HAP-1 (cell line): Measurements from ENCODE around the gene ZNF618.

Experiments
- DNase-seq, 2 experiments: peaks; one replicate each; pipeline ENCODE4 v3.0.0-alpha.2; 2016 to 2020; ENCODE audit warnings: low spot score in 2 of 2
- H3K27me3 ChIP-seq: fragments of 250-450 bp; sonication (Bioruptor Pico); 2 replicates; pipeline ENCODE4 v1.5.1; 2020; ENCODE audit warnings: low read depth, mild to moderate bottlenecking, moderate library complexity
- H3K36me3 ChIP-seq: fragments of 250-450 bp; sonication (Bioruptor Pico); replicated peaks from 2 replicates; pipeline ENCODE4 v1.5.1; 2020; ENCODE audit warnings: mild to moderate bottlenecking
- H3K4me1 ChIP-seq: fragments of 250-450 bp; sonication (Bioruptor Pico); 2 replicates; pipeline ENCODE4 v1.5.1; 2020; ENCODE audit warnings: mild to moderate bottlenecking
- H3K4me3 ChIP-seq: fragments of 250-450 bp; sonication (Bioruptor Pico); 2 replicates; pipeline ENCODE4 v1.5.1; 2020; ENCODE audit warnings: mild to moderate bottlenecking, moderate library complexity
- H3K9me3 ChIP-seq: fragments of 250-450 bp; sonication (Bioruptor Pico); 2 replicates; pipeline ENCODE4 v1.5.1; 2020; ENCODE audit warnings: mild to moderate bottlenecking, moderate library complexity
- in situ Hi-C: fragments of 300-500 bp; cut with MboI; formaldehyde crosslinking; loops from 3 replicates; pipeline ENCODE4 v1.14.3; 2020; ENCODE audit warnings: low sequenced_read_pairs, inconsistent platforms, mixed read lengths

ZNF618 gene

GRCh38 chr9:114083666-114084065 is 207.6 kb downstream of the ZNF618 start:
- H3K36me3 ChIP-seq, result no peaks in the 10 kb centered on the region
- in situ Hi-C loops, result no loop called here

GRCh38 chr9:114084282-114085073 is 208.4 kb downstream of the ZNF618 start:
- Histone ChIP-seq H3K9me3 (no peaks in the 10 kb centered on the region), H3K4me3 (no peak overlapping the region), H3K4me1 (no peaks in the 10 kb centered on the region), H3K27me3 (no peaks in the 10 kb centered on the region), H3K36me3 (no peaks in the 10 kb centered on the region)
- DNase-seq, result no peak
- in situ Hi-C loops, result no loop called here

More at GRCh38 chr9:114083666-114084065, 207.6 kb downstream of the ZNF618 start:
- Histone ChIP-seq H3K4me3 (no peak overlapping the region), H3K9me3 (no peaks in the 10 kb centered on the region), H3K27me3 (no peaks in the 10 kb centered on the region), H3K4me1 (no peaks in the 10 kb centered on the region)
- DNase-seq, result no peak

- DNase-seq, result no peak
- no peaks in the 10 kb centered on the region for H3K27me3 ChIP-seq
- no peak overlapping the region for H3K4me3 ChIP-seq
- in situ Hi-C loops, result no loop called here
- no peaks in the 10 kb centered on the region for H3K4me1 ChIP-seq
- no peaks in the 10 kb centered on the region for H3K9me3 ChIP-seq
- no peaks in the 10 kb centered on the region for H3K36me3 ChIP-seq
Measured at GRCh38 chr9:114085387-114085789, 209.3 kb downstream of the ZNF618 start.

GRCh38 chr9:114086009-114086408 is 209.9 kb downstream of the ZNF618 start:
- no peaks in the 10 kb centered on the region for H3K36me3 ChIP-seq
- H3K27me3 ChIP-seq, result no peaks in the 10 kb centered on the region
- H3K9me3 ChIP-seq, result no peaks in the 10 kb centered on the region
- H3K4me3 ChIP-seq, result no peak overlapping the region
- no peaks in the 10 kb centered on the region for H3K4me1 ChIP-seq
- no peak for DNase-seq
- in situ Hi-C loops, result no loop called here

GRCh38 chr9:114086607-114087006 is 210.5 kb downstream of the ZNF618 start:
- DNase-seq, result no peak
- no peaks in the 10 kb centered on the region for H3K36me3 ChIP-seq
- H3K9me3 ChIP-seq, result no peaks in the 10 kb centered on the region
- no peaks in the 10 kb centered on the region for H3K27me3 ChIP-seq
- no peak overlapping the region for H3K4me3 ChIP-seq
- no peaks in the 10 kb centered on the region for H3K4me1 ChIP-seq
- in situ Hi-C loops, result no loop called here

GRCh38 chr9:114087721-114088120 is 211.6 kb downstream of the ZNF618 start:
- in situ Hi-C loops, result no loop called here
- Histone ChIP-seq H3K4me3 (no peak overlapping the region), H3K9me3 (no peaks in the 10 kb centered on the region), H3K27me3 (no peaks in the 10 kb centered on the region), H3K36me3 (no peaks in the 10 kb centered on the region), H3K4me1 (no peaks in the 10 kb centered on the region)
- DNase-seq, result no peak

- Histone ChIP-seq H3K36me3 (no peaks in the 10 kb centered on the region), H3K9me3 (no peaks in the 10 kb centered on the region), H3K4me3 (no peak overlapping the region), H3K27me3 (no peaks in the 10 kb centered on the region), H3K4me1 (no peaks in the 10 kb centered on the region)
- in situ Hi-C loops, result no loop called here
- no peak for DNase-seq
Measured at GRCh38 chr9:114088571-114089170, 212.6 kb downstream of the ZNF618 start.

- Histone ChIP-seq H3K9me3 (no peaks in the 10 kb centered on the region), H3K4me1 (no peaks in the 10 kb centered on the region), H3K4me3 (no peak overlapping the region), H3K27me3 (no peaks in the 10 kb centered on the region), H3K36me3 (no peaks in the 10 kb centered on the region)
- in situ Hi-C loops, result no loop called here
- no peak for DNase-seq
Measured at GRCh38 chr9:114089206-114089840, 213.2 kb downstream of the ZNF618 start.

- no peaks in the 10 kb centered on the region for H3K27me3 ChIP-seq
- no peak overlapping the region for H3K4me3 ChIP-seq
- H3K9me3 ChIP-seq, result no peaks in the 10 kb centered on the region
- no peak for DNase-seq
- H3K36me3 ChIP-seq, result no peaks in the 10 kb centered on the region
- no peaks in the 10 kb centered on the region for H3K4me1 ChIP-seq
- in situ Hi-C loops, result loop anchor here (10.0 kb wide), 1 partner anchor 194 kb away; no protein-coding TSS in a partner anchor
Measured at GRCh38 chr9:114090798-114091197, 214.7 kb downstream of the ZNF618 start.

GRCh38 chr9:114091711-114092110 is 215.6 kb downstream of the ZNF618 start:
- Histone ChIP-seq H3K4me1 (no peaks in the 10 kb centered on the region), H3K4me3 (no peak overlapping the region), H3K9me3 (no peaks in the 10 kb centered on the region), H3K27me3 (no peaks in the 10 kb centered on the region), H3K36me3 (no peaks in the 10 kb centered on the region)
- DNase-seq, result no peak
- in situ Hi-C loops, result loop anchor here (10.0 kb wide), 1 partner anchor 193 kb away; no protein-coding TSS in a partner anchor

- H3K36me3 ChIP-seq, result no peaks in the 10 kb centered on the region
Measured at GRCh38 chr9:114092336-114092735, 216.2 kb downstream of the ZNF618 start.

GRCh38 chr9:114093031-114093471 is 216.9 kb downstream of the ZNF618 start:
- Histone ChIP-seq H3K4me1 (peaks cover 3% of the 10 kb centered on the region; the same call in 1 of the 2 replicates), H3K9me3 (no peaks in the 10 kb centered on the region), H3K36me3 (no peaks in the 10 kb centered on the region), H3K27me3 (no peaks in the 10 kb centered on the region), H3K4me3 (no peak overlapping the region)
- in situ Hi-C loops, result loop anchor here (10.0 kb wide), 1 partner anchor 192 kb away; no protein-coding TSS in a partner anchor
- DNase-seq, result no peak

More at GRCh38 chr9:114092336-114092735, 216.2 kb downstream of the ZNF618 start:
- in situ Hi-C loops, result loop anchor here (10.0 kb wide), 1 partner anchor 192 kb away; no protein-coding TSS in a partner anchor
- Histone ChIP-seq H3K4me1 (no peaks in the 10 kb centered on the region), H3K4me3 (no peak overlapping the region), H3K9me3 (no peaks in the 10 kb centered on the region), H3K27me3 (no peaks in the 10 kb centered on the region)
- no peak for DNase-seq

GRCh38 chr9:114093761-114094505 is 217.8 kb downstream of the ZNF618 start:
- Histone ChIP-seq H3K9me3 (no peaks in the 10 kb centered on the region), H3K4me3 (no peak overlapping the region), H3K27me3 (no peaks in the 10 kb centered on the region), H3K36me3 (no peaks in the 10 kb centered on the region), H3K4me1 (peaks cover 3% of the 10 kb centered on the region; the same call in 1 of the 2 replicates)
- no peak for DNase-seq
- in situ Hi-C loops, result loop anchor here (10.0 kb wide), 1 partner anchor 191 kb away; no protein-coding TSS in a partner anchor
